K562 (cell line): ENCODE data around the gene ATP9B.

Experiments used
- BACH1 ChIP-seq: fragments of 200-800 bp; sonication (Bioruptor generic); IDR thresholded peaks from 2 replicates; pipeline ENCODE4 v1.6.1; 2016; ENCODE audit warnings: missing genetic modification characterization, missing compliant biosample characterization
- E4F1 ChIP-seq: fragments of 250-450 bp; sonication (Bioruptor Pico); IDR thresholded peaks from 2 replicates; pipeline ENCODE4 v1.5.0; 2021; ENCODE audit warnings: mild to moderate bottlenecking, borderline replicate concordance
- KDM1A ChIP-seq, 2 experiments: fragments of 450-650 bp; IDR thresholded peaks; 2 replicates each; pipeline ENCODE4 v1.6.1; 2016; ENCODE audit warnings: mild to moderate bottlenecking in 2 of 2
- SETDB1 ChIP-seq: IDR thresholded peaks from one replicate; pipeline ENCODE4 v1.6.1; 2012; ENCODE audit warnings: low read length, control low read depth, inconsistent platforms

GRCh38 chr18:79315596-79315995 lies 246.4 kb downstream of the ATP9B start:
- TF ChIP-seq SETDB1, result no peak
- TF ChIP-seq KDM1A (IDR thresholded peaks at IDR 0.05), result no peak
- TF ChIP-seq BACH1, result no peak
- no peak for TF ChIP-seq E4F1 (CRISPR knock-in tag)
